ENCODE measurements around the gene REEP3.

The REEP3 gene

GRCh38 chr10:63505562-63505961 lies 15.6 kb upstream of the REEP3 start:
- DNase-seq, result no peak

- no peak for DNase-seq
Observed at GRCh38 chr10:63506554-63506953, 14.6 kb upstream of the REEP3 start.

DNA sequence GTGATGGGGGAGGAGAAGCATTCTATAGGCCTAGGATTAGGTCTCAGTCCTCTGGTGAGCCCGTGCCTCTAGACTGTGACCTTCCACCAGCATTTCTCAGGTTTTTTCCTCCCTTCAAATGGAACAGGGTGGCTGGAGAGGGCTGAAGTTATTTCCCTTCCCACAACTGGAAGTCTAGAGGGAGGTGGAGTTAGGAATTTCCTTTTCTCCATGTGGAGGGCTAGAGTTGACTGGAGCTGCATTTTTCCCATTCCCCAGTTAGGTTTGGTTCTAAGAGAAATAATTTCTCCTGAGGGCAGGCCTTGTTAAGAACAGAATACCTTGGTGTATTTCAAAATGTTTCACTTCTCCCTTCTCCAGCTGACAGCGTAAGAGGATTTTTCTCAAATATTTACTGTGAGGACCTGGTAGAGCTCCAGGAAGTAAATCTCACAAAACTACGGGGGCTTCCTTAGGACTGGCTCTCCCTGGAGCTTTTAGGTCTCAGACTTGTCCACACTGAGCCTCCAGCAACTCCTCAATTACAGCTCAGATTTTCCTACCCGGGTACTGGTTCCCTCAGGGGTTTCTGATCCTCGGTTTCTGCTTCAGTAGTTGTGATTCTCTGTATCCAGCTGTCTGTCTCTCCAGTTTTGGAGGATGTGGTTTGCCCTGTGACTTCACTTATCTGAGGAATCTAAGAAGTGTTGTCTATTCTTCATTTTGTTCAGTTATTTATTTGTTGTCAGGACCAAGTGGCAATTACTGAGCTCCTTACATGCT lies 6.0 kb upstream of the REEP3 start:
- no peak for DNase-seq

GRCh38 chr10:63516207-63516606 lies 5.0 kb upstream of the REEP3 start:
- DNase-seq, result no peak

DNA sequence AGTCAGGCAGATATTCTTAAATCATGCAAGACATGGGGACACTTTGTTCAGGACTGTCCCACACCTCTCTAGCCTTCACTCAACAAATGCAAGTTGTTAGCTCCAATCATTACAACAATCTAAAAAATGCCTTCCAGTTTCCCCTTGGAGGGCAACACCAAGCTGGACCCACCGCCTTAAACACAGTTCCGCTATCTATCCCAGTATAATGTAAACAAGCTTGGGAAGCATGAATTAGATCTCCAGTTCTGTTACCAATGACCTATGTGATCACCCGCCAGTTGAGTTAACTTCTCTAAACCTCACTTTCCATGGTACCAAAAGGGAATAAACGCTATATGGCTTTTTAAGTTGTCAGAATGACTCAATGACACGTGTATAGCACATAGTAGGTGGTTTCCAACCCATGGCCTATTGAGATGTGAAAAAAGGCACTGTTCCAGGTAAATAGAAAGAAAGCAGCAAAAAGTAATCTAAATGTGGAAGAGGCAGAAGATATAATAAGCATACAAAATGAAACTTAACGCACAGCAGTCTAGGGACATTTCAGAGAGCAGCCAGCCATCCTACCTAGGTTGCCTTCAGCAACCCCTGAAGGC lies 2.4 kb upstream of the REEP3 start:
- no peak for DNase-seq

GRCh38 chr10:63521416-63522276 lies 445 bp downstream of the REEP3 start:
- peak in 56 of 58 donors; percentile 24 to 85 (median 69) for DNase-seq

- no peak for DNase-seq
Observed at GRCh38 chr10:63522277-63522687, 1.1 kb downstream of the REEP3 start.

GRCh38 chr10:63522995-63523394 lies 1.8 kb downstream of the REEP3 start:
- DNase-seq, result no peak

- DNase-seq, result no peak
Observed at GRCh38 chr10:63525021-63525420, 3.8 kb downstream of the REEP3 start.

- DNase-seq, result no peak
Observed at GRCh38 chr10:63527401-63527800, 6.2 kb downstream of the REEP3 start.

DNA sequence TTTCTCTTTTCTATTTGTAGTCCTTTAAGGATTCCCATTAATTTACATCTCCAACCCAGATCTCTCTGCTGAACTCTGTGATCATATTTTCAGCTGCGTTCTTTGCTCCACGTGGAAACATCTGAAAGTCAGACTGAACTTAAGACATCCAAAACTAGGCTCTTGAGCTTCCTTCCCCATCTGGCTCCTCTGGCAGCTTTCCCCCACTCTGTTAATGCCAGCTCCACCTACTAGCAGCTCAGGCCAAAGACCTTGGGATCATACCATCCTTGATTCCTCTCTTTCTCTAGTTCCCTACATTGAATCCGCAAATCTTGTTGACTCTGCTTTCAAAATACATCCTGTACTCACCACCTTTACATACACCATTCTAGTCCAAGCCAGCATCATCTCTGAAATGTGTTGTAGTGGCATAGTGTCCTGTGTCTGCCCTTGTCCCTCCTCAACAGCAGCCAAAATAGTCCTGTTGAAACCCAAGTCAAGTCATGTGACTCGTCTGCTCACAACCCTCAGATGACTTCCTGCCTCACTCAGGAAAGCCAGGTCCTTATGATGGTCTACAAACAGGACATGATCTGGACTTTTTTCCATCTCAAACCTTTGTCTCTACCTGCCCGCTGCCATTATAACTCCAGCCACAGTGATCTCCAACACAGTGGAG lies 7.0 kb downstream of the REEP3 start:
- DNase-seq, result no peak

- DNase-seq, result no peak
Observed at GRCh38 chr10:63530409-63530808, 9.2 kb downstream of the REEP3 start.

DNA sequence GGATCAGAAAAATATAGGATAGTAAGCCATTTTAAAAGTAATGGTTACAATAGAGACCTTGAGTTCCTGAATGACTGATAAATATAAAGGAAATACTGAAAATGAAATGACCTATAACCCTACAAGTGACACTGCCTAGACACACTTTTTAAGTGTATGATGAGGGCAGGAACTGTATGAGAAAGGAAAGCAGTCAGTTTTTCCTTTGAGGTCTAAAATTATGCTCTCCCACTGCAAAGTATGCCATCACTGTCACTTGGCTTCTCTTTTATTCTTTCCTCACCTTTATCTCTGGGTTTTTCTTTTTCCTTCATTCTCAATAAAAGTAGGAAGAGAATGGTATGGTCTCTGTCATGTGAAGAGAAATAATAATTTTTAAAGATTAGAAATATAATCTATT lies 13.5 kb downstream of the REEP3 start:
- no peak for DNase-seq

GRCh38 chr10:63536698-63537097 lies 15.5 kb downstream of the REEP3 start:
- no peak for DNase-seq

DNA sequence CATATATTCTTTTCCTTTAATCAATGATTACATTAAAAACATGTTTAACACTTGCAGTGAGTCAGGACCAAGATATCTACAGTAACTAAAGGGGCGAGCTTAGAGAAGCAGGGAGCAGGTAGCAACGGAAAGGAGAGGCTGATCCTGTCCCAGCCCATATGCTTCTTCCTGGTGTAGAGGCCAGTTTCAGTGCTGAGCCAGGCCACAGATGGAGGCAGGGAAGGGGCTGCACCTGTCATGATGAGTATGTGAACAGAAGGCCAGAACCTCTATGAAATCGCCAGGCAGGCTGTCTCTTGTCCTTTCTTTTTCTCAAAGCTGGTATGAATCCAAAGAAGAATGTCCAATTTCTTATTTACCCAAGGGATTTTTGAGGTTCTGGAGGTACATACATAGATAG lies 16.3 kb downstream of the REEP3 start:
- DNase-seq, result no peak

- no peak for DNase-seq
Observed at GRCh38 chr10:63539377-63539776, 18.2 kb downstream of the REEP3 start.

DNA sequence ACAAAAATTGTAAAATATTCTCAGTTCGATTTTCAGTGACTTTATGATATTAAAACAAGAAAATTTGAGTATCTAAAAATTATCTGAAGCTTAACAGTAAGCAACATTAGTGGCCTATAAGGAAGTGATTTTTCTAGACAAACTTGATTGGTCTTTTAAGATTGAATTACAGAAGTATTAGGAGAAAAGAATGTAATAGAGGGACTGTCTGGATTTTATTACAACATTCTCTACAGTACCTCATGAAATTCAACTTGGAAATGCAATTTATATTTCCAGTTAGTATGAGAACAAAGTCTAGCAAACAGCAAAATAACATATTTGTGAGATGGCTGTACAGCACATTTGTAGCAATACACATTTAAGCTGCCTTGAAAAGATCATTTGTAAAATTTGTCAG lies 18.8 kb downstream of the REEP3 start:
- DNase-seq, result no peak

GRCh38 chr10:63542835-63543575 lies 21.8 kb downstream of the REEP3 start:
- DNase-seq, result no peak

DNA sequence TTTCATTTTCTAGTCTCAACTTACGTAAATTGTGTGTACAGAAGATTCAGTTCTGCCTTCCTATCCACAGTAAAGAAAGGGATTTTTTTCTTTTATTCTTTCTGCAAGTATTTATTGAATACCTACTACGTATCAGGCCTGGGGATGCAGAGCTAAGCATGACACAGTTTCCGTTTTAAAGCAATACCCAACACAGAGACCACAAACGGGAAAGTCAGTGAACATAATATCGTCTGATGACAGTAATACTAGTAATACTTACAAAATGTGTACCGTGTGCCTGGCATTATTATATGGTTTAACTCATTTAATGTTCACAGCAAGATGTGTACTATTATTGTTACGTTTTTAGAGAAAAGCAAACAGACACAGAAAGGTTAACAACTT lies 22.4 kb downstream of the REEP3 start:
- DNase-seq, result no peak

GRCh38 chr10:63544418-63544817 lies 23.2 kb downstream of the REEP3 start:
- no peak for DNase-seq
